Fibroblast of pulmonary artery (primary cell): Measurements from ENCODE around the gene CXCL1.
A peak's percentile ranks its signal among the peaks of the same experiment; 100 is the strongest.

Experiments used
- DNase-seq: peaks from one replicate; pipeline ENCODE4 v3.0.0-alpha.2; 2010; ENCODE audit warnings: low read depth
- H3K4me3 ChIP-seq: replicated peaks from 2 replicates; pipeline ENCODE4 v1.5.1; 2011; ENCODE audit warnings: low read depth, mild to moderate bottlenecking, control low read depth, low read length, moderate library complexity
- CTCF ChIP-seq: IDR thresholded peaks from 2 replicates; pipeline ENCODE4 v1.5.1; 2011; ENCODE audit warnings: mild to moderate bottlenecking, control low read depth, low read length, inconsistent platforms; ENCODE audit errors: missing control alignments

The CXCL1 gene

GRCh38 chr4:73911746-73912145, 42.6 kb downstream of the CXCL1 start:
- H3K4me3 ChIP-seq: no peak overlapping the region
- no peak for TF ChIP-seq CTCF
- no peak for DNase-seq

- H3K4me3 ChIP-seq: no peak overlapping the region
- no peak for TF ChIP-seq CTCF
- no peak for DNase-seq
Observed at GRCh38 chr4:73912191-73912590, 43.0 kb downstream of the CXCL1 start.

- H3K4me3 ChIP-seq: no peak overlapping the region
- no peak for TF ChIP-seq CTCF
- no peak for DNase-seq
Observed at GRCh38 chr4:73914071-73914470, 44.9 kb downstream of the CXCL1 start.

- DNase-seq: no peak
- H3K4me3 ChIP-seq: no peak overlapping the region
- no peak for TF ChIP-seq CTCF
Observed at GRCh38 chr4:73916172-73916925, 47.2 kb downstream of the CXCL1 start.

- H3K4me3 ChIP-seq: no peak overlapping the region
- DNase-seq: peak; percentile 97
- no peak for TF ChIP-seq CTCF
Observed at GRCh38 chr4:73917081-73917501, 47.9 kb downstream of the CXCL1 start.

- H3K4me3 ChIP-seq: no peak overlapping the region
- no peak for TF ChIP-seq CTCF
- DNase-seq: no peak
Observed at GRCh38 chr4:73918058-73918457, 48.9 kb downstream of the CXCL1 start.

GRCh38 chr4:73919691-73920090, 50.5 kb downstream of the CXCL1 start:
- no peak for TF ChIP-seq CTCF
- no peak overlapping the region for H3K4me3 ChIP-seq
- no peak for DNase-seq
